Measurements from ENCODE around the gene INSIG1. TPM values are rescaled to one million over a fixed set of nuclear protein-coding genes. Genes with fewer than 3 reads are reported as not detected.

The INSIG1 gene
- total and polyA plus RNA-seq, 2 donors (not counting 3 experiments of a cell fraction or from before 2014, with no cell fraction given), result 79.3 to 102 TPM

DNA sequence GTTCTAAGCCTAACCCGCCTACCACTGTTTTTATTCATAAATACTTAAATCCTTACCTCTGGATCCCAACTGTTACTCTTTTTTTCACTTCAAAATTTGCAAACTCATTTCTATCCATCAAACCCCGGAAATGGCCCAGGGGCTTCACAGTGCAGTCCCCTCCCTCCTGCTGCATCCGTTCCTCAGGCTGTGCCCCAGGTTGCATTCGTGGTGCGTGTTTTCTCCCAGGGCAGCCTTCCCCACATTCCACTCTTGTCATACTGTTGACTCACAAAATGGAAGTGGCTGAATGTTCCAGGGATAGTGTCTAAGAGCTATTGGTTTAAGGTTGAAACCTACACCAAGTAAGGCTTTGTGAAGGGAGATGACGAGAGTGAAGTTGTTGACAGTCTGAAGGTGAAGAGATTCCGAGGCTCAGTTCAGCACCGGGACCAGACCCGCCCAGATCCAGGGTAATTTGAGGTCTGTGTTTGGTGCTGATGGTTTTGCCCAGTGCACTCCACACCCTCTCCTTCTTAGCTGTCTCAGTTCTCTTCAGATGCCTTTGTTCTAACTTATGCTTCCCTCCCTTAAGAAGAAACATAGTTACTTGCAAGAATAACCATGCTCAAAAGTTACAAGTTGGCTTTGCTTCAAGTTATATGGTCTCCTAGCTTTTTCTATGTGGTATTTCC lies 7.7 kb downstream of the INSIG1 start:
- Histone ChIP-seq H2AFZ (ENCODE audit: low read depth, low read length) (no peak overlapping the region), H3K4me1 (ENCODE audit: control insufficient read depth, extremely low read depth, insufficient read depth, low read length) (peaks cover 12% of the 10 kb centered on the region), H3K9me3 (replicated peaks; ENCODE audit: control insufficient read depth, insufficient read depth, low read length) (no peaks in the 10 kb centered on the region), H4K20me1 (replicated peaks; ENCODE audit: control insufficient read depth, extremely low read depth, insufficient read depth, low read length) (peaks cover 21% of the 10 kb centered on the region), H3K9me1 (replicated peaks; ENCODE audit: control insufficient read depth, extremely low read depth, insufficient read depth, low read length) (no peaks in the 10 kb centered on the region), H3K27me3 (ENCODE audit: control insufficient read depth in 2 of 2, insufficient read depth in 2 of 2, low read length in 2 of 2) (no peaks in the 10 kb centered on the region), H3K4me3 (replicated peaks in 1 of 3; ENCODE audit: insufficient read depth in 1 of 3, low read depth in 1 of 3, low read length in 3 of 3) (no peak overlapping the region), H3K4me2 (ENCODE audit: insufficient read depth, low read length) (no peak overlapping the region), H3K36me3 (ENCODE audit: control insufficient read depth in 2 of 2, extremely low read depth in 1 of 2, insufficient read depth in 2 of 2, low read length in 2 of 2) (peaks cover 14 to 62% of the 10 kb centered on the region in 2 experiments), H3K9ac (replicated peaks; ENCODE audit: extremely low read depth, insufficient read depth, low read length) (no peak overlapping the region), H3K79me2 (ENCODE audit: control insufficient read depth, insufficient read depth, low read length) (peaks cover 58% of the 10 kb centered on the region), H3K27ac (ENCODE audit: insufficient read depth, low read depth, low read length) (no peak overlapping the region)
- DNase-seq (ENCODE audit: low read depth, low spot score), result no peak
- dilution Hi-C loops (cut with MboI; ENCODE audit: extremely low pct_ligation_motif_present, low sequenced_read_pairs), result no loop called here
- FAIRE-seq, result no peak
- TF ChIP-seq POLR2A (IDR thresholded peaks at IDR 0.05; ENCODE audit: low read depth, low read length) (no peak), POLR2AphosphoS5 (IDR thresholded peaks at IDR 0.05; ENCODE audit: insufficient read depth, low read depth, low read length) (no peak)
- TF ChIP-seq, protein P1, sequence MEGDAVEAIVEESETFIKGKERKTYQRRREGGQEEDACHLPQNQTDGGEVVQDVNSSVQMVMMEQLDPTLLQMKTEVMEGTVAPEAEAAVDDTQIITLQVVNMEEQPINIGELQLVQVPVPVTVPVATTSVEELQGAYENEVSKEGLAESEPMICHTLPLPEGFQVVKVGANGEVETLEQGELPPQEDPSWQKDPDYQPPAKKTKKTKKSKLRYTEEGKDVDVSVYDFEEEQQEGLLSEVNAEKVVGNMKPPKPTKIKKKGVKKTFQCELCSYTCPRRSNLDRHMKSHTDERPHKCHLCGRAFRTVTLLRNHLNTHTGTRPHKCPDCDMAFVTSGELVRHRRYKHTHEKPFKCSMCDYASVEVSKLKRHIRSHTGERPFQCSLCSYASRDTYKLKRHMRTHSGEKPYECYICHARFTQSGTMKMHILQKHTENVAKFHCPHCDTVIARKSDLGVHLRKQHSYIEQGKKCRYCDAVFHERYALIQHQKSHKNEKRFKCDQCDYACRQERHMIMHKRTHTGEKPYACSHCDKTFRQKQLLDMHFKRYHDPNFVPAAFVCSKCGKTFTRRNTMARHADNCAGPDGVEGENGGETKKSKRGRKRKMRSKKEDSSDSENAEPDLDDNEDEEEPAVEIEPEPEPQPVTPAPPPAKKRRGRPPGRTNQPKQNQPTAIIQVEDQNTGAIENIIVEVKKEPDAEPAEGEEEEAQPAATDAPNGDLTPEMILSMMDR (IDR thresholded peaks at IDR 0.05; ENCODE audit: extremely low read depth in 1 of 2, insufficient read depth in 1 of 2, low read depth in 1 of 2, low read length in 2 of 2), result no peak
- intact Hi-C loops (cut with micrococcal nuclease), result no loop called here
- POLR2A ChIA-PET, result no interaction called here
- CTCF ChIA-PET, result interaction anchor here (1.1 kb wide), 1 partner anchor 40 kb away, joined by 4 read pairs; no protein-coding TSS in a partner anchor
- no TSS peak for BruUV-seq (replicated peaks)

DNA sequence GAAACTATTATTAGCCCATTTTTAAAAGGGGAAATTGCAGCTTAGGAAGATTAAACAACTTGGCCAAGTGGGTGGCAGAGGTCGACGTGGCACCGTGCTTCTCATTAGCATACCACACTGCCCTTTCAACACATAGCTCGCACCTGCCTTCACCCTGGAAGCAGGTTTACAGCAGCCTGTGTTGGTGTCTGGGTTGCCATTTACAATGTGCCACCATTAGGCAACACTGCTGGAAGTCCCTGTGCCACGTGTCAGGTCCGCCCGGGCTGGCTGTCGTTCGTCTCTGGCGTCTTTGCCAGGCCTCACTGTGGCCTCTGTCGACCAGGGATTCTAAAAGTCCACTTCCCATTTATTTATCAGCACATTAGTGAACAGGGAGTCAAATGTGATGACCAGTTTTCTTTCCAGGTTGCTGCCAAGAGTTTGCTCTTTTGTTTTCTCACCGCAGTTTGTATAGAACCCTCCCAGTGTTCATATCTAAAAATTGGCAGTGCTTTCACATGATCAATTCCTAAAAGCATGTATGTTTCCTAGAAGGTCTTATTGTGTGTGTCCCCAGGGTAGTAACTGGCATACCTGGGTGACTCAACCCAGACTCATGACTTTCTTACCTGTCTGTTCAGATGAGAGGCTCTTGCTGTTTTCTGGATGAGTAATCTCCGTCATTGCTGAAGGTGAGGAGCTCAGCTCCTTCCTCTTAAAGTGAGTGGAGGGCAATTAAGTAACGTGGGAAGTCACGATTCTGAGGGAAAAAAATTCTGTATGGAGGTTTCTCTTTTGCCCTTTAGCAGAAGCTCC lies 9.2 kb downstream of the INSIG1 start:
- no peaks in the 10 kb centered on the region for H3K9me3 ChIP-seq (replicated peaks; ENCODE audit: control insufficient read depth, insufficient read depth, low read length)
- DNase-seq (ENCODE audit: low read depth, low spot score) (no peak), FAIRE-seq (no peak)
- no peaks in the 10 kb centered on the region for H3K9me1 ChIP-seq (replicated peaks; ENCODE audit: control insufficient read depth, extremely low read depth, insufficient read depth, low read length)
- H3K36me3 ChIP-seq (ENCODE audit: control insufficient read depth in 2 of 2, extremely low read depth in 1 of 2, insufficient read depth in 2 of 2, low read length in 2 of 2), result peaks cover 14 to 60% of the 10 kb centered on the region in 2 experiments
- ChIA-PET POLR2A (no interaction called here), CTCF (interaction anchor here (1.1 kb wide), 1 partner anchor 38 kb away, joined by 4 read pairs; no protein-coding TSS in a partner anchor)
- dilution Hi-C loops (cut with MboI; ENCODE audit: extremely low pct_ligation_motif_present, low sequenced_read_pairs), result no loop called here
- peaks cover 13% of the 10 kb centered on the region for H4K20me1 ChIP-seq (replicated peaks; ENCODE audit: control insufficient read depth, extremely low read depth, insufficient read depth, low read length)
- H3K4me1 ChIP-seq (ENCODE audit: control insufficient read depth, extremely low read depth, insufficient read depth, low read length), result no peaks in the 10 kb centered on the region
- no peak overlapping the region for H3K4me3 ChIP-seq (replicated peaks in 1 of 3; ENCODE audit: insufficient read depth in 1 of 3, low read depth in 1 of 3, low read length in 3 of 3)
- H3K79me2 ChIP-seq (ENCODE audit: control insufficient read depth, insufficient read depth, low read length), result peaks cover 45% of the 10 kb centered on the region
- H3K27me3 ChIP-seq (ENCODE audit: control insufficient read depth in 2 of 2, insufficient read depth in 2 of 2, low read length in 2 of 2), result no peaks in the 10 kb centered on the region
- H2AFZ ChIP-seq (ENCODE audit: low read depth, low read length), result no peak overlapping the region
- BruUV-seq (replicated peaks), result no TSS peak
- TF ChIP-seq FOS (IDR thresholded peaks at IDR 0.05; ENCODE audit: borderline replicate concordance, insufficient read depth, low read length) (no peak), GATA2 (IDR thresholded peaks at IDR 0.05; ENCODE audit: insufficient read depth, insufficient read length, low read depth, low read length) (no peak), MYC (IDR thresholded peaks at IDR 0.05; ENCODE audit: low read depth, low read length) (no peak), EZH2 (IDR thresholded peaks at IDR 0.05; ENCODE audit: borderline replicate concordance, low read depth, low read length, severe bottlenecking) (no peak), POLR2A (IDR thresholded peaks at IDR 0.05; ENCODE audit: low read depth, low read length) (no peak), POLR2AphosphoS5 (IDR thresholded peaks at IDR 0.05; ENCODE audit: insufficient read depth, low read depth, low read length) (no peak), JUN (IDR thresholded peaks at IDR 0.05; ENCODE audit: borderline replicate concordance, insufficient read depth, insufficient read length, low read depth) (no peak)
- TF ChIP-seq, protein P2, sequence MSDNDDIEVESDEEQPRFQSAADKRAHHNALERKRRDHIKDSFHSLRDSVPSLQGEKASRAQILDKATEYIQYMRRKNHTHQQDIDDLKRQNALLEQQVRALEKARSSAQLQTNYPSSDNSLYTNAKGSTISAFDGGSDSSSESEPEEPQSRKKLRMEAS (IDR thresholded peaks at IDR 0.05; ENCODE audit: insufficient read depth, insufficient read length), result no peak
- TF ChIP-seq, protein P1 (IDR thresholded peaks at IDR 0.05; ENCODE audit: extremely low read depth in 1 of 2, insufficient read depth in 1 of 2, low read depth in 1 of 2, low read length in 2 of 2), result no peak
- no peak overlapping the region for H3K27ac ChIP-seq (ENCODE audit: insufficient read depth, low read depth, low read length)
- no peak overlapping the region for H3K9ac ChIP-seq (replicated peaks; ENCODE audit: extremely low read depth, insufficient read depth, low read length)
- intact Hi-C loops (cut with micrococcal nuclease), result no loop called here
- H3K4me2 ChIP-seq (ENCODE audit: insufficient read depth, low read length), result no peak overlapping the region
